GM18508 (cell line): Measurements from ENCODE around the gene DZANK1.
"Not testable (repeated sequence)": the region's sequence is repeated elsewhere in the genome, so short reads cannot be mapped to it uniquely, and the experiment has no call there.

Source experiments
- ATAC-seq: cut with Tn5 transposase; IDR thresholded peaks from one replicate; pipeline ENCODE4 v1.9.1; 2021; ENCODE audit warnings: moderate number of reproducible peaks; ENCODE audit not compliant: insufficient read depth, unreplicated experiment

The DZANK1 gene

DNA sequence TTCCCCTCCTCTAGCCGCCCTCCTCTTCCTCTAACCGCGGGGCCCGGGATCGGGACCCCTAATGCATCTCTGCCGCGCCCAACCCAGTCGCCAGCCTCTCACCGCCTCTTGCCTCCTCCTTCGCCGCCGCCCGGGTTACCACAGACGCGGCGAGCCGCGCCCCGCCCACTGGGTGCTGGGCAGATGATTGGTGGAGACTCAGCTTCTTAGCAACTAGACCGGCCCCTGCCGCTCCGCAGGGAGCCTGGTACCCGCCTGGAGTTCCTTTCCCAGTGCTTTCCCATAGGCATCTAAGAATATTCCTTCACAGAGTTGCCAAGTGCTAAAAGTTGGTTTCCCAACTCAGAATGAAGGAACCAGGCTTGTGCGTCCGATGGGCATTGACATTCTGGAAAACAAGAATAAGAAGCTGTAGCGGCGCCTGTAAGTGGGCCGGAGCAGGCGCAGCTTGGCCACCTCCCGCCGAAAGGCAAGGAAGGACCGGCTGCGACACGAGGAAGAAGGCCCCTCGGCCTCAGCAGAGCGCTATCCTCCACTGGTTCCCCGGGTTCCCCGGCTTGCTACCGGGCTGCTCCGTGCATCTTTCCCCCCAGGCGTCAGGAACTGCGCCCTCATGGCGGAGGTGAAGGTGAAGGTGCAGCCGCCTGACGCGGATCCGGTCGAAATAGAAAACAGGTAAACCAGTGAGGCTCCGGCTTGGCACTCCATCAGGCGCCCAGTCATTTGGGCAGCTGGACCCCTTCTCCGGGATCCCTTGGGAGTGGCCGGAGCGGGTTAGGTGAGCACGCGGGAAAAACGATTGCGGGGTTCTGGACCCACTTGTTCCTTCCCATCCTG is at the start of gene DZANK1, which contains the start of gene POLR3F:
TSS of gene DZANK1 (minus strand) at position 137 of the 837 bp plus-strand sequence. CDS start 1,672 bp downstream, outside the sequence.
TSS of gene POLR3F (plus strand) at position 497 of the 837 bp plus-strand sequence. CDS start at position 614, 117 bp downstream.
- ATAC-seq: peak; percentile 68

DNA sequence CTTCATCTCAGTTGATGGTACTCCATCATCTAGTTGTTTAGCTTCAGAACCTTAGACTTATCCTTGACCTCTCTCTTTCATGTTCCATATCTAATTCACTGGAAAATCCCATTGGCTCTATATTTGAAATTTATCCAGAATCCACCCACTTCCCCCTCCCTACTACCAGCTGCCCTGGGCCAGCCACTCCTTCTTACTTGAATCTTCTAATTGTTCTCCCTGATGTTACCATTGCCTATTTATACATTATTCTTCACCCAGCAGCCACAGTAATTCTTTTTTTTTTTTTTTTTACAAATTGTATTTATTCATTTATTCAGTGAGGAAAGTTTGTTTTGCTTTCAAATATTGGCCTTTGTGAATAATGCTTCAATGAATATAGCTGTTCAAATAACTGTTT is 49.1 kb upstream of the DZANK1 start:
- ATAC-seq: no peak

DNA sequence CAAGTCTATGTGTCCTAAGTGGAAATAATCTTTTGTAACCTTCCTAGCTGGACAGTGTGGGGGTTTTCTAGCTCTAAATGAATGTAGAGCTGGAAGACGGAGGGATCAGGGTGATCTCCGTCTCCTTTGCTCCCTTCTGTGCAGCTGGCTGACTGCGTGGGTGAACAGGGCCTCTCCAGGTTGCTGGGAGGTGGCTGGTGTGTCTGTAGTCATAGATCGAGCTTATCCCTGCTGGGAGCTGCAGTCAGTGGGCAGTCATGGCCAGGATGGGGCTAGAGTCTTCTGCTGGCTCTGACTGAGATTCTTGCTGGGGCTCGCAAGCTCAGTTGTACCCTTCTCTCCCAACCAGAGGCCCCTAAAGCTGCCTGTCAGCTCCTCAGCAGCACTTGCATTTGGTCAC is 47.3 kb upstream of the DZANK1 start:
- no peak for ATAC-seq

DNA sequence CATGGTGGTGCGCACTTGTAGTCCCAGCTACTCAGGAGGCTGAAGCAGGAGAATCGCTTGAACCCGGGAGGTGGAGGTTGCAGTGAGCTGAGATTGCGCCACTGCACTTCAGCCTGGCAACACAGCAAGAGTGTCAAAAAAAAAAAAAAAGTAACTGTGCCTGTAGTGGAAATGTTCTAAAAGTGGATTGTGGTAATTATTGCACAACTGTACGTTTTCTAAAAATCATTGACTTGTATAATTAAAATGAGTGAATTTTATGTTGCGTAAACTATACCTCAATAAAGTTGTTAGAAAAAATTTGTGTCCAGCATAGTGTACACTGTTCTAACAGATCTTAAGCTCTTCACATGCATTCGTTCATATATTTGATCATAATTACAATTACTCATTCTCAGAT is 46.4 kb upstream of the DZANK1 start:
- no peak for ATAC-seq

DNA sequence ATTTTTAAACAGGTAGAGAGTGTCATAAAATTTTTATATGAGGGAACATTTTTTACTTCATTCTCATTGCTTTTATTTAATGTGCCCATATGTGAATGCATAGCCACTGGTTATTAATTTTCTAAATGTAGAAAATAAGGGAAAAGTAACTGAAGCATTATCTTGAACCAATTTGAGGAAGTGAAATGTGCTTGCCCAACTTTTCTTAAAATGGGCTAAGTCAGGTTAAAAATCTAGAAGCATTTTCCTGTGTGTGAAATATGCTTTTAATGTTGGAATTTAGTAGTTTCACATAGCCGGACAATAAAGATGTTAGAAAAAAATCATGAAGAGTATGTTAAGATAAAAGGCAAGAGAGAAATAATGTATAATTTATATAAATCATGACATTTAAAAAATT is 44.7 kb upstream of the DZANK1 start:
- ATAC-seq: no peak

DNA sequence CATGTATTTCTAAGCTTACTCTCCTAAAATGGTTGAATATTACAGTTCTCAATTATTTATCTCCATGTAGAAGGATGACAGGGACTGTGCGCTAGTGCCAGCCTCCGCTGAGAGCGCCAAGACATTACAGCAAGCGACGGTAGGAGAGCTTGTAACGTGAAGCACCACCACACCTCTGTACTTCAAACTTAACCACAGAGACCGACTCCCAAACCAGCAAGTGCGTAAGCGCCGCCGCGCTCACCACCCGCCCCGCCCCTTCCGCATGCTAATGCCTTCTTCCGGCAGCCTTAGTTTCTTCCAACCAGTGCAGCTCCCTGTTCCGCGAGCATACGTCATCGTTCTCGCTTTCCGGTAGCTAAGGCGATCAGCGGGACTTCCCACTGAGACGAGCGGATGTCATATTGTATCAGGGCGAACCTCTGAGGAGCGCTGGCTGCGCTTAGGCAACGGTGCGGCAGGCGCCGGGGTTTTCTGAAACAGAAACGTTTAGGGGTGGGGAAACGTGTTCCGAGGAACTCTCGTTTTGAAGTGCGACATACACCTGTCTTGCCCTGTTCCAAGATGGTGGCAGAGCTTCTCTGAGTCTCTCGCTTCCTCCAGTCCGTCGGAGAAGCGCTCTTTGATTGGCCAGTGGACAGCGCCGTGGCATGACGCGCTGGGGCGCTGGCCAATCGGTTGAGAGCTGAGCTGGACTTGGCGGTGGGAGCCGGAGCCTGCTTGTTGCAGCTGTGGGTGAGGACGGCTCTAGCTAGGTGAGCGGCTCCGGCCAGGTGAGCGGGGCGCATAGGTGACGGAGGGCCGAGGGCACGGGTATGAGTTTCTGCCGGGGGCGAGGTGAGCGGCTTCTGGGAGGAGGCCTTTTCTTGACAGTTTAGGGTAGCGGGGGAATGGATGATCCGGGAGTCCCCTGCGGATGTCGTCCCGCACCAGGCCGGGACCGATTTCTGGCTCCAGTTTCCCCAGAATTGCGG is 40.7 kb upstream of the DZANK1 start, which contains the start of gene SEC23B:
TSS of gene SEC23B (plus strand) at position 723 of the 974 bp plus-strand sequence. CDS start 2,896 bp downstream, outside the sequence.
- peak; percentile 88 for ATAC-seq

DNA sequence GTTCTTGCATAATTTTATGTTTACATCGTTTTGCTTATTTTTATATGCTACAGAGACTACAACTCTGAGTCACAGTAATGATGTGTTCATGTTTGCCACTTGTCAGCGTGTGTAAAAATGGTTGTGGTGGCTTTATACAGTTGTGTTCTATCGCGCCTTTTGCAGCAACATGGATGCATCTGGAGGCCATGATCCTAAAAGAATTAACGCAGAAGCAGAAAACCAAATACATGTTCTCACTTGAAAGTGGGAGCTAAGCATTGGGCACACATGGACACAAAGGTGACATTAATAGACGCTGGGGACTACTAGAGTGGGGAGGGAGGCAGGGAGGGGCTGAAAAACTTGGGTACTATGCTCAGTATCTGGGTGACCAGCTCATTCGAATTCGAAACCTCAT is 39.9 kb upstream of the DZANK1 start:
- ATAC-seq: peak; percentile 1

DNA sequence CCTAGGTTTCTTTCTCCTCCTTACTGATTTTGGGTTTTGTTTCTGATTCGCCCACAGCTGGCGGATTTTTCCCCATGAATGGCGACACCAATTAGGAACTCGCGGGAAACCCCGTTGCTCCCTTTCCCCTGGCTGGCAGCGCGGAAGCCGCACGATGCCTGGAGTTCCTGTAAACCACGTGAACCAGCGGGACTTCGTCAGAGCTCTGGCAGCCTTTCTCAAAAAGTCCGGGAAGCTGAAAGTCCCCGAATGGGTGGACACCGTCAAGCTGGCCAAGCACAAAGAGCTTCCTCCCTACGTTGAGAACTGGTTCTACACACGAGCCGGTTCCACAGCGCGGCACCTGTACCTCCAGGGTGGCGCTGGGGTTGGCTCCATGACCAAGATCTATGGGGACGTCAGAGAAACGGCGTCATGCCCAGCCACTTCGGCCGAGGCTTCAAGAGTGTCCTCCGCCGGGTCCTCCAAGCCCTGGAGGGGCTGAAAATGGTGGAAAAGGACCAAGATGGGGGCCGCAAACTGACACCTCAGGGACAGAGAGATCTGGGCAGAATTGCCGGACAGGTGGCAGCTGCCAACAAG is 37.7 kb upstream of the DZANK1 start:
- ATAC-seq: no peak

DNA sequence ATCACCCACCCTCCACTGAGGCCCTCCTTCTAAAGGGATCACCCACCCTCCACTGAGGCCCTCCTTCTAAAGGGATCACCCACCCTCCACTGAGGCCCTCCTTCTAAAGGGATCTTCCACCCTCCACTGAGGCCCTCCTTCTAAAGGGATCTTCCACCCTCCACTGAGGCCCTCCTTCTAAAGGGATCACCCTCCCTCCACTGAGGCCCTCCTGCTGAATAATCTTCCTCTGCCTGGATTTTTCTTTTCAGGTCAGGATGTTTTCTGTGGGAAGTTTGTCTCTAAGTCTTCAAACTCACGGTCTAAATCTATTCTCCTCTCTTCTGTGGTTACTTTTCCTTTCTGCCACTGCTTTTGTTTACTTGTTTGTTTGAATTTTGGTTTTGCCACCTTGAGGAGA is 34.8 kb upstream of the DZANK1 start:
- ATAC-seq: not testable (repeated sequence)

DNA sequence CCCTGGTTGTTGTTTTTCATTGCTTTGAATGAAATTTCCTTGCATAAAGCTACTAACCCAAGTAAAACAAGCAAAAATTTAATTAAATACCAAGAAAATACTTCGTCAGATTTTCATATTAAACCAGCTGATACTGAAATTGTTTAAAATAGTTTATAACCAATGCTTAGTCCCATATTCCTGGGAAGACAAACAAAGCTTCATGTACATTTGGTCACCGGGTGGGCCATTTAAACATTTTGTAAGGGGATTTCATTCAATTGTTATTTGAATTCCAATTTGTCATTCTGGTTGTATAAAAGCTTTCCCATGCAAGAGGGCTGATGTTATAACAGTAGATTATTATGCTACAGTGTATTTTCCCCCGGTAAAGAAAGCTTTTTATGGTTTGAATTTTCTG is 30.8 kb upstream of the DZANK1 start:
- no peak for ATAC-seq

DNA sequence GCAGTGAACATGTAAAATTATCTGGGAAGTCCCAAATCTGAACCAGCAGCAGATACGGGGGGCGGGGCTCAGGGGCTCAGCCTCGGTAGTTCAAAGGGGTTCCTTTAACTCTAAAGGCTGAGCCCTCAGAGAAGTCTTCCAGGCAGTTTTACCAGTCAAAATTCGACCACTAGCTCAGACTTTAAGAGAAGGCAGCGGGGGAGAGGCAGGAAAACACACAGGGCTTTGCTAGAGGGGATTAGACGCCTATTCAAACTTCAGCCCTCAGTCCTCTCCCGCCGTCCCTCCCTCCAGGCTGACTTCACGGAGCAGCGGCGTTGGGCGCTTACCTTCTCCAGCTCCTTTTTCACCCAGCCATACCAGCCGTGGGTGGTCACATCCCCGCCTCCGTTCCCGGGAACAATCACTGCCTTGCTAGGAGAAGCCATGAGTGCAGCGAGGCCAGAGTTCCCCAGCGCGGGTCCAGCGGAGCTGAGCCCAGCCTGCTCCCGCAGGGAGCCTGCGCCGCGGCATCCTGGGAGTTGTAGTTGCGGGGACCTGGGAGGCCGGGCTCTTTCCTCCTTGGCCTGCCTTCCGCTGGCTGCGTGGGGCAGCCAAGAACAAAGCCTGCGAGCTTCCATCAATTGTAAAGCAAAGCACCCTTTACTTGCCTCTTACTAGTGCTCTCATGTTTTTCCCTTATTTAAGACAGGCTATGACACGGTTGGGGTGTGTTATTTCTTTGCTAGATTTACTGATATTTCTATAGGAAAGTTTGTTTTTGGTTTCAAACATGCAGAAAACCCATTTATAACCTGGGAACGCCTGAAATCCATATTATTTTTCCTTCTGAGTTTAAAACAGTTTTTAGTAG is 30.1 kb upstream of the DZANK1 start, which contains the start of gene RBBP9:
TSS of gene RBBP9 (minus strand) at position 486 of the 853 bp plus-strand sequence. CDS start at position 428, 58 bp downstream.
- peak; percentile 79 for ATAC-seq

DNA sequence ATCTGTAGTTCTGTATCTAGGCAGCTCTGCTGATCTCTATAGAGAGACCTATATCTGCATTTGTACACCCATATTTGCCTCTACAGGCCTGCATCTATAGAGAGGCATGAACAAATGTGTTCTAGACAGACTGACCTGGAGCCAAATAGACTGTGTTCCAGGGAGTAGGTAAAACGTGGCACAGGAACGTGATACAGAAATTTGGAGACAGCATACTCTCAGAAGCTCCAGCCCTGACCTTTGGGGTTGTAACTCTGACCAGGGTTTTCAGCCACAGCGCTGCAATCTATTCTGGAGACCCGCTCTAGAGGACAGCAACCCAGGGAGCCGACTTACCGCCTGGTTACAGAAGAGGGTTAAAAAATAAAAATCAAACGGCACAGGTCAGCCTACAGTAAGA is 29.2 kb upstream of the DZANK1 start:
- ATAC-seq: no peak

DNA sequence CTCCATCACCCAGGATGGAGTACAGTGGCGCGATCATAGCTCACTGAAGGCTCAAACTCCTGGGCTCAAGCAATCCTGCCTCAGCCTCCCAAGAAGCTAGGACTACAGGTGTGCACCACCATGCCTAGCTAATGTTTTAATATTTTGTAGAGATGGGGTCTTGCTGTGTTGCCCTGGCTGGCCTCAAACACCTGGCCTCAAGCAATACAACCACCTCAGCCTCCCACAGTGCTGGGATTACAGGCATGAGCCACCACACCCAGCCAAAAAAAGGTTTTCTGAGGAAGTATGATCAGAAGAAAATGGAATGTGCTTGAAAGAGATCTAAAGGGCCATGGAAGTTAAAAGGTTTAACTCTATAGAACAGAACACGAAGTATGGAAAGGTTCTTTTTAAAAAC is 21.5 kb upstream of the DZANK1 start:
- ATAC-seq: no peak

DNA sequence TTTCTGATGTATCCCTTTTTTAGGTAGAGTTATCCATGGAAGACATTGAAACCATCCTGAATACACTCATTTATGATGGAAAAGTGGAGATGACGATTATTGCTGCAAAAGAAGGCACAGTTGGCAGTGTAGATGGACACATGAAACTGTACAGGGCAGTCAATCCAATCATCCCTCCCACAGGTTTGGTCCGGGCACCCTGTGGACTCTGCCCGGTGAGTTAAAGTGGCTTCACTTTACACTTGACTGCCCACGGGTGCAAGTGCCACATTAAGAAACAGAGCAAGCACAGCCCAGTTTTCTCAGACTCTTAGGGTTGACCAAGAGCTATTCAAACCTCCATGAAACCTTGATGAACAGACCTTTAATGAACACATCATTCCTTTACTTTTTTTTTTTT is 14.8 kb upstream of the DZANK1 start:
- no peak for ATAC-seq

DNA sequence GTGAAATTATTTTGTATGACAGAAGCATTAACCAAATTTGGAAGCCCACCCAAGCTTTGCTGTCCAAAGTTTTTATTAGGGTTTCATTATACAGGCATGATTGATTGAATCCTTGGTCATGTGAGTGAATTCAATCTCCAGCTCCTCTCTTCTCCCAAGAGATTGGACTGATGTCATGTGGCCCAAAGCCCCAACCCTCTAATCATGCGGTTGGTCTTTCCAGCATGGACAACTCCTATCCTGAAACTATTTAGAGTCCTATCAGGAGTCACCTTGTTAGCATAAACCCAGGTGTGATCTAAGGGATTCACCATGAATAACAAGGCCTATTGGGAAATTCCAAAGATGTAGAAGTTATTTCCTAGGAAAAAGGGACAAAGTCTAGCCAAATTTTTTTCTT is 11.0 kb upstream of the DZANK1 start:
- no peak for ATAC-seq

DNA sequence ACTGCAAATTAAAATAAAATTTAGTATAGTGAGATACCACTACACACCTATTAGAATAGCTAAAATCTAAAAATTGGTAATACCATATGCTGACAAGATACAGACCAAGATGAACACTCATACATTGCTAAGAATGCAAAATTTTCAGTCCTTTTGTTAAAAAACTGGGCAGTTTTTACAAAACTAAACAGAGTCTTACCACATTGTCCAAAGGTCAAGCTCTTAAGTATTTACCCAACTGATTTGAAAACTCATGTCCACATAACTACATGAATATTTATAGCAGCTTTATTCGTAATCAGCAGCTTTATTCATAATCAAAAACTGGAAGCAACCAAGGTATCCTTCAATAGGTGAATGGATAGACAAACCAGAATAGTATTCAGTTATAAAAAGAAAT is 10.4 kb upstream of the DZANK1 start:
- no peak for ATAC-seq

DNA sequence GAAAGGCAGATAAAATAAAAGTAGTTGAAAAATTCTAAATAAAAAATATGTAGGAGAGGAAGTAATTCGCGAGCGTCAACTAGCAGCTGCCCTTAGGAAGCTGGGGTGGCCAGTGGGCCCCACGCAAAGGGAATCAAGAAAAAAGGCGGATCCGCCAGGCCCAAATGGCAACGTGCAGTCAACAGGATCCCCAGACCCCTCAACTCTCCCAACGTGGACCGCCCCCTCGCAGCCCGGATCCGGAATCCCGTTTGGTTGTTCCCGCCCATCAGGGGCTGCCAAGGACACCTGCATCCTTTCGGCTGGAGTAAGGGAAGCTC is 296 bp downstream of the DZANK1 start:
- ATAC-seq: no peak

DNA sequence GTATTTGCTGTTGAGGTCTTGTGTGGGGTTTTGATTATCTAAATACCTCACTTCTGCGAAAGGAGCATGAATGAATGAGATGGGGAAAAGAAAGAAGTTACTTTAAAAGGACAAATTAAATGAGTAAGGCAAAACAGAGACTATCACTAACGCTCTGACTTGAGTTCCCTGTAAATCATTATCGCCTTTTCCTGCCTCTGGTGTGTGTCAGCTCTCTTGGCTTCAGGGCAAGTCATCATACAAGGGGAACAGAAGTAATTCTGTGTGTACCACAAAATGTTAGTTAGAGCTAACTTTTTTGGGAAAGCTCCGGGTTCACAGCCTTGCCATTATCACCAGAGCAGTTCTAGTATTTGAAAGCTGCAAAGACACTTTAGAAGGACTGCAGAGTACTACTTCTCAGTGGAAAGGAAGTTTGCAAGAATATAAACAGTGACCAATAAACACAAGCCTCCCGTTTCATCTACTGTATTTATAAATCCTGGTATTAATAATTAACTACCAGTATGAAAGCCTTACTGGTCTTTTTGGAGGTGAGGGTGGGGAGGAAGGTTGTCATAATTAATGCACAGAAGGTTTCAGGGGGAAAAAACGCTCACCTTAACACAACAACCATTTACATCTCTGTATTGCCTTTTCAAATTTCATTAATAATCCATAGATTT is 1.2 kb downstream of the DZANK1 start:
- no peak for ATAC-seq

DNA sequence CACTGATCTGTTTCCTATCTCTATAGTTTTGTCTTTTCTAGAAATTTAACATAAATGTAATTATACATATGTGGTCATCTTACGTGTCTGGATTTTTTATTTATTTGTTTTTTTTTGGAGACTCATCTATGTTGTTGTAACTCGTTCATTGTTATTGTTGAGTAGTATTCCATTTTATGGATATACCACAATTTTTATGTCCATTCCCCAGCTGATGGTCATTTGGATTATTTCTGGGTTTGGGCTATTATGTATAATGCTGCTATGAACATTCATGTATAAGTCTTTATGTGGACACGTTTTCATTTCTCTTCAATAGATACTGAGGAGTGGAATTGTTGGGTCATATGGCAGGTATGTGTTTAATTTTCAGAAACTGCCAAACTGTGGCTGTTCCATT is 10.2 kb downstream of the DZANK1 start:
- ATAC-seq: no peak
